Measurements from ENCODE around the gene PROCR. TPM values are rescaled to one million over a fixed set of nuclear protein-coding genes. Genes with fewer than 3 reads are reported as not detected.

PROCR gene
- total and polyA plus RNA-seq, 8 donors: 21.7 to 63.4 (median 34.9) TPM

DNA sequence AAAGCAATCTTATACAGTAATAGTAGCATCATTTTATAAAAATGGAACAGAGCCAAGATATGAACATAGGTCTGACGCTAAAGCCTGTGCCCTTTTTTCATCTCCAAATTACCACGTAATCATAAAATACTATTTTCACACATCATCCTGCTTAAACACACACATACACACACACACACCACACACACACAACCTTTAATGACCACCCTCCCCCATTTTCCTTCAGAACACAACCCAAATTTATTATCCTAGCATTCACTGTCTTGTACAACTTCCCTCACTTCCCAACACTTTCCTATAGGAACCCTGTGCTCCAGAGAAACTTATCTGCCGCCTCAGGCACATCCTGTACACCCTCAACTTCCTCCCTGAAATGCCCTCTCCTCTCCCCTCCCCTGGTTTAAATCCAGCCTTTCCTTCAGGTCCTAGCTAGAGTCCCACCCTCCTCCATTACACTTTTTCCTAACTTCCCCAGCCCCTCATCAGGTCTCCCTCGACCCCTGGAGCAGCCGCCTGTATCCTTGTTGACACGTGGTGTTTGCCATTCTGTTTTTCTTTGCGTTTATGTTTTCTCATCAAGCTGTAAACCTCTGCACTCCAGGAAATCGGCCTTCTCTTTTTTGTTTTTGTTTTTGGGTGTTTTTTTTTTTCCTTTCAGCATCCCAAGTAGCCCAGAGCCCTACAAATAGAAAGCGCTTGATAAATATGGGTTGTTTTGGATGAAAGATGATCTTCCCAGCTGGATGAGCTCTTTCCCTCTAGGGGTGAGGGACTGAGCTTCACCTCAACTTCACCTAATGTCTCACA, 53.6 kb downstream of the PROCR start:
- H3K9me3 ChIP-seq: no peaks in the 10 kb centered on the region
- H3K4me3 ChIP-seq: no peak overlapping the region
- TF ChIP-seq, protein P1, sequence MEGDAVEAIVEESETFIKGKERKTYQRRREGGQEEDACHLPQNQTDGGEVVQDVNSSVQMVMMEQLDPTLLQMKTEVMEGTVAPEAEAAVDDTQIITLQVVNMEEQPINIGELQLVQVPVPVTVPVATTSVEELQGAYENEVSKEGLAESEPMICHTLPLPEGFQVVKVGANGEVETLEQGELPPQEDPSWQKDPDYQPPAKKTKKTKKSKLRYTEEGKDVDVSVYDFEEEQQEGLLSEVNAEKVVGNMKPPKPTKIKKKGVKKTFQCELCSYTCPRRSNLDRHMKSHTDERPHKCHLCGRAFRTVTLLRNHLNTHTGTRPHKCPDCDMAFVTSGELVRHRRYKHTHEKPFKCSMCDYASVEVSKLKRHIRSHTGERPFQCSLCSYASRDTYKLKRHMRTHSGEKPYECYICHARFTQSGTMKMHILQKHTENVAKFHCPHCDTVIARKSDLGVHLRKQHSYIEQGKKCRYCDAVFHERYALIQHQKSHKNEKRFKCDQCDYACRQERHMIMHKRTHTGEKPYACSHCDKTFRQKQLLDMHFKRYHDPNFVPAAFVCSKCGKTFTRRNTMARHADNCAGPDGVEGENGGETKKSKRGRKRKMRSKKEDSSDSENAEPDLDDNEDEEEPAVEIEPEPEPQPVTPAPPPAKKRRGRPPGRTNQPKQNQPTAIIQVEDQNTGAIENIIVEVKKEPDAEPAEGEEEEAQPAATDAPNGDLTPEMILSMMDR (IDR thresholded peaks at IDR 0.05): no peak
- peak in 1 of 4 donors; percentile 12 for DNase-seq
- no peak overlapping the region for H3K27ac ChIP-seq
- H3K36me3 ChIP-seq: no peaks in the 10 kb centered on the region
- peaks cover 0 to 10% of the 10 kb centered on the region in 2 donors for H3K4me1 ChIP-seq
- intact Hi-C loops (cut with DNase I): no loop called here
- H3K27me3 ChIP-seq: peaks cover 0 to 29% of the 10 kb centered on the region in 2 donors
- no peak for ATAC-seq

DNA sequence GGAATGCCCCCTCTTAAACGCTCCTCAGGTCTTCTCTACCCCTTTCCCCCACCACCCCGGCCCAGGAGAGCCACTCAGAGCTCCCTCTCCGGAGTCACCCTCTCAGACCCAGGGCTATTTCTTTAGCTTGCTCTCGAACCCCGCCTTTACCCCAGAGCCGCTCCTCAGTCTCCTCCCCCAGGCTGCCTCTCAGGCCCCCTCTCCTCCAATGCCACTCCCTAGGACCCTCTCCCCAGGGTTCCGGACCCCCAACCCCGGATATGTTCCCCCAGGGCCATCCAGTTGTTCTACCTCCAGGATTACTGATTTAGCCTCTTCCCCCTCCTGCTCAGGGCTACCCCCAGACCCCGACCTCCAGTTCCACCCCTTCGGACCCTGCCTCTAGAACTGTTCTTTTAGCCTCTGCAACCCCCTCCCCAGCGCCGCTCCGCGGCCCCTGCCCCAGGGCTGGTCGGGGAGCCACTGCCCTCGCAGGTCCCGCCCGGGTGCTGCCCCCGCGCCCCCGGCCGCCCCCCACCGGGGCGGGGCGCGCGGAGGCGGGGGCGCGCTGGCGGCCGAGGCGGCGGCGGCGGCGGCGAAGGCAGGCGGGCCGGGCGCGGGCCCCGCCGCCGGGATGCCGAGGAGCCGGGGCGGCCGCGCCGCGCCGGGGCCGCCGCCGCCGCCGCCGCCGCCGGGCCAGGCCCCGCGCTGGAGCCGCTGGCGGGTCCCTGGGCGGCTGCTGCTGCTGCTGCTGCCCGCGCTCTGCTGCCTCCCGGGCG, 54.4 kb downstream of the PROCR start, which contains the start of gene MMP24:
Gene MMP24, plus strand, starts transcription at position 565 of the 758 bp plus-strand sequence. Its CDS starts 49 bp downstream, at position 614.
- Histone ChIP-seq H3K4me1 (peaks cover 0 to 10% of the 10 kb centered on the region in 2 donors), H3K4me3 (peak within 1 kb of the TSS in 1 of 2 donors; percentile 11), H3K27ac (no peak within 1 kb of the TSS), H3K9me3 (no peaks in the 10 kb centered on the region), H3K36me3 (no peaks in the 10 kb centered on the region), H3K27me3 (peaks cover 0 to 29% of the 10 kb centered on the region in 2 donors)
- intact Hi-C loops (cut with DNase I): no loop called here
- ATAC-seq: no peak
- no peak for DNase-seq
- TF ChIP-seq, protein P1 (IDR thresholded peaks at IDR 0.05): no peak

Other genes starting within 250 kb of the PROCR start
- 10 to 100 TPM; 41.6 to 49.4 TPM for gene GSS, start 216.3 kb upstream of the PROCR start, total RNA-seq
- 10 to 100 TPM; 37.8 to 50.3 (median 41.0) TPM for gene GSS, start 216.3 kb upstream of the PROCR start, polyA plus RNA-seq (ENCODE audit: insufficient read length in 6 of 6)
- gene MYH7B, start 216.2 kb upstream of the PROCR start, total RNA-seq: under 1 TPM; 0.34 to 0.41 TPM
- gene MYH7B, start 216.2 kb upstream of the PROCR start, polyA plus RNA-seq (ENCODE audit: insufficient read length in 6 of 6): 1 to 10 TPM; 1.6 to 2.7 (median 2.1) TPM
- 10 to 100 TPM; 67.9 to 70.8 TPM for gene TRPC4AP, start 79.3 kb upstream of the PROCR start, total RNA-seq
- gene TRPC4AP, start 79.3 kb upstream of the PROCR start, polyA plus RNA-seq (ENCODE audit: insufficient read length in 6 of 6): 10 to 100 TPM; 57.8 to 68.7 (median 66.1) TPM
- gene EDEM2, start 24.7 kb upstream of the PROCR start, total RNA-seq: 10 to 100 TPM; 46.8 to 48.7 TPM
- gene EDEM2, start 24.7 kb upstream of the PROCR start, polyA plus RNA-seq (ENCODE audit: insufficient read length in 6 of 6): 10 to 100 TPM; 17.6 to 22.7 (median 20.3) TPM
- gene MMP24, start 54.6 kb downstream of the PROCR start, total RNA-seq: 10 to 100 TPM in 1 of 2 donors, 1 to 10 TPM in 1; 7.3 to 24.9 TPM
- 1 to 10 TPM; 1.3 to 2.6 (median 1.8) TPM for gene MMP24, start 54.6 kb downstream of the PROCR start, polyA plus RNA-seq (ENCODE audit: insufficient read length in 6 of 6)
- gene MMP24OS, start 106.0 kb downstream of the PROCR start, total RNA-seq: 100 to 1,000 TPM in 1 of 2 donors, 10 to 100 TPM in 1; 75.7 to 109 TPM
- 10 to 100 TPM; 31.9 to 45.8 (median 38.3) TPM for gene MMP24OS, start 106.0 kb downstream of the PROCR start, polyA plus RNA-seq (ENCODE audit: insufficient read length in 6 of 6)
- gene EIF6, start 112.7 kb downstream of the PROCR start, total RNA-seq: 100 to 1,000 TPM in 1 of 2 donors, 10 to 100 TPM in 1; 96.9 to 110 TPM
- 100 to 1,000 TPM in 5 of 6 donors, 10 to 100 TPM in 1; 95.6 to 111 (median 107) TPM for gene EIF6, start 112.7 kb downstream of the PROCR start, polyA plus RNA-seq (ENCODE audit: insufficient read length in 6 of 6)
- not detected for gene FAM83C, start 120.4 kb downstream of the PROCR start, total RNA-seq
- not detected for gene FAM83C, start 120.4 kb downstream of the PROCR start, polyA plus RNA-seq (ENCODE audit: insufficient read length in 6 of 6)
- 10 to 100 TPM; 51.0 to 51.5 TPM for gene UQCC1, start 239.9 kb downstream of the PROCR start, total RNA-seq
- 10 to 100 TPM; 50.7 to 58.2 (median 54.7) TPM for gene UQCC1, start 239.9 kb downstream of the PROCR start, polyA plus RNA-seq (ENCODE audit: insufficient read length in 6 of 6)